ENCODE data around the gene ZNF480. TPM values are rescaled to one million over a fixed set of nuclear protein-coding genes. Genes with fewer than 3 reads are reported as not detected.
"Not testable (repeated sequence)": the region's sequence is repeated elsewhere in the genome, so short reads cannot be mapped to it uniquely, and the experiment has no call there.

Gene ZNF480
- total and polyA plus RNA-seq, 2 of the 8 experiments (the other 6 are each of a cell fraction or from before 2014, with no cell fraction given), result 3.4 to 32.9 TPM

DNA sequence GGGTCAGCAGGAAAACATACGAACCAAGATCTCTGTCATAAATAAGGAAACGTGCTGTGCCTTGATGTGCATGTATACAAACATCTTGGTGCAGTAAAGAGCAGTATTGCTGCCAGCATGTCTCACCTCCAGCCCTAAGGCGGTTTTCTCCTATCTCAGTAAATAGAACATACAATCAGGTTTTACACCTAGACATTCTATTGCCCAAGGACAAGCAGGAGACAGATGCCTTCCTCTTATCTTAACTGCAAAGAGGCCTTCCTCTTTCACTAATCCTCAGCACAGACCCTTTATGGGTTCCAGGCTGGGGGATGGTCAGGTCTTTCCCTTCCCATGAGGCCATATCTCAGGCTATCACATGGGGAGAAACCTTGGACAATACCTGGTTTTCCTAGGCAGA is 42.1 kb downstream of the ZNF480 start:
- POLR2A ChIA-PET (ENCODE audit: partially characterized antibody), result not testable (repeated sequence)

More for the DNA sequence above, 42.1 kb downstream of the ZNF480 start:
- H3K23me2 ChIP-seq (ENCODE audit: low read depth, low read length); H3K79me2 ChIP-seq (ENCODE audit: control insufficient read depth in 1 of 2, insufficient read depth in 2 of 2, low read length in 2 of 2); H2BK120ac ChIP-seq (replicated peaks; ENCODE audit: low read depth, low read length); H3K4ac ChIP-seq (replicated peaks; ENCODE audit: insufficient read length, low read depth, low read length); H3K14ac ChIP-seq (ENCODE audit: insufficient read length); H4K5ac ChIP-seq (ENCODE audit: insufficient read length, low read depth, low read length); H4K20me1 ChIP-seq (replicated peaks in 1 of 2; ENCODE audit: control insufficient read depth in 1 of 2, insufficient read depth in 2 of 2, low read length in 2 of 2); H2AK5ac ChIP-seq (ENCODE audit: low read depth, low read length); CTCF ChIA-PET (ENCODE audit: partially characterized antibody); H3K18ac ChIP-seq (ENCODE audit: extremely low read depth, low read length); H3K4me3 ChIP-seq (ENCODE audit: extremely low read depth in 1 of 4, insufficient read depth in 2 of 4, low read depth in 3 of 4, low read length in 4 of 4); DNase-seq (ENCODE audit: low read depth in 1 of 2, low spot score in 2 of 2); H3K79me1 ChIP-seq (ENCODE audit: low read depth, low read length); H3K4me2 ChIP-seq (ENCODE audit: insufficient read depth in 1 of 2, low read depth in 2 of 2, low read length in 2 of 2); H3K36me3 ChIP-seq (ENCODE audit: control insufficient read depth in 2 of 4, insufficient read depth in 4 of 4, low read length in 3 of 4); H3K56ac ChIP-seq (replicated peaks; ENCODE audit: insufficient read length, low read depth, low read length); H3K4me1 ChIP-seq (replicated peaks in 1 of 4; ENCODE audit: control insufficient read depth in 3 of 4, insufficient read depth in 4 of 4, low read length in 3 of 4); H3K27ac ChIP-seq (ENCODE audit: low read depth, low read length); H2BK20ac ChIP-seq (ENCODE audit: low read length); H4K91ac ChIP-seq (replicated peaks; ENCODE audit: insufficient read length, low read length); FAIRE-seq; H3K9me3 ChIP-seq (ENCODE audit: insufficient read depth in 2 of 2, low read depth in 1 of 2, low read length in 1 of 2); H2AFZ ChIP-seq (ENCODE audit: low read length); H3K9ac ChIP-seq (replicated peaks in 1 of 4; ENCODE audit: extremely low read depth in 1 of 4, low read depth in 3 of 4, low read length in 3 of 4); H3K23ac ChIP-seq (ENCODE audit: insufficient read length); H2BK12ac ChIP-seq (ENCODE audit: low read depth, low read length); H4K8ac ChIP-seq (ENCODE audit: extremely low read depth, insufficient read depth, low read length); H3K27me3 ChIP-seq (replicated peaks in 1 of 4; ENCODE audit: control insufficient read depth in 3 of 4, extremely low read depth in 1 of 4, insufficient read depth in 3 of 4, low read length in 3 of 4); H2BK15ac ChIP-seq (ENCODE audit: low read length); H2BK5ac ChIP-seq (ENCODE audit: low read depth, low read length): not testable (repeated sequence)
- WGBS, 2 experiments (ENCODE audit: extremely low coverage in 1 of 2, insufficient coverage in 1 of 2, insufficient read length in 1 of 2, insufficient replicate concordance in 2 of 2, low coverage in 1 of 2, low lambda C conversion rate in 2 of 2, missing lambda C conversion rate in 1 of 2), result 94% methylated on average over 3 of the region's 3 CpGs; no CpG with 5 or more reads in 1 of the 2 experiments

All from H1 (cell line).